GM18499 (cell line): Measurements from ENCODE around the gene CNOT6.

ENCODE experiments used
- ATAC-seq: cut with Tn5 transposase; IDR thresholded peaks from one replicate; pipeline ENCODE4 v1.9.1; 2021; ENCODE audit warnings: moderate number of reproducible peaks; ENCODE audit not compliant: insufficient read depth, unreplicated experiment

Gene CNOT6

DNA sequence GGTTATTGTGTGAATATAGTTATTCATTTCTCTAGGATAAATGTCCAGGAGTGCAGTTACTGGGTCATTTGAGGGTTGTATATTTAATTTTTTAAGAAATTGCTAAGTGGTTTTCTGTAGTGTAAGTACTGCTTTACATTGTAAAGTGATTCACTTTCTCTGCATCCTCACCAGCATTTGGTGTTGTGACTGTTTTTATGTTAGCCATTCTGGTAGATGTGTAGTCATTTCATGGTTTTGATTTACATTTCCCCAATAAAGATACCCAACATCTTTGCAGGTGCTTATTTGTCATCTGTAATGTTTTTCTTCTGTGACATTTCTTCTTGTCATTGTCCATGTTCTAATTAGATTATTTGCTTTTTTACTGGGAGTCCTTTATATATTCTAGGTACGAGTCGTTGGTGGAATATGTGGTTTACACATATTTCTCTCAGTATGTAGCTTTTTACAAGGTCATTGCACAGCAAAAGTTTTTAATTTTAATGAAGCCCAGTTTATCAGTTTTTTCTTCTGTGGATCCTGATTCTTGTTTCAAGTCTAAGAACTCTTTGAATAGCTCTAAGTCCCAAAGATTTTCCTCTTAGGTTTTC, 63.1 kb downstream of the CNOT6 start:
- no peak for ATAC-seq

DNA sequence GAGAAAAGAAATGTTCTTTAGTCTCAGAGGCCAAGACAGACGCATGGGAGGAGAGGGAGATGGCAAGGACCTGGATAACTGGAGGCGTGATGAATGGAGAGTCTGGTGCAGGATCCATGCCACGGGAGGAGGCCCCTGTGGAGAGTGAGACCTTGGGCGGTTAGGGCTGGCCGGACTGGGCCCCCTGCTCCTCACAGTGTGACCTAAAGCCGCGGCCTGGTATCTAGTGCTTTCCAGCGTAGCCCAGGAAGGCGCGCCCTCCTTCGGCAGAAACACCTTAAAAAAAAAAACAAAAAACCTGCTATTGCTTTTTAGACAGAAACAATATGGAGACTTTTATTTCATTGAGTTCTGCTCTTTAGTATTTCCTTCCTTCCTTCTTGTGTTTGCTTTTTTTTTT, 64.1 kb downstream of the CNOT6 start:
- no peak for ATAC-seq

DNA sequence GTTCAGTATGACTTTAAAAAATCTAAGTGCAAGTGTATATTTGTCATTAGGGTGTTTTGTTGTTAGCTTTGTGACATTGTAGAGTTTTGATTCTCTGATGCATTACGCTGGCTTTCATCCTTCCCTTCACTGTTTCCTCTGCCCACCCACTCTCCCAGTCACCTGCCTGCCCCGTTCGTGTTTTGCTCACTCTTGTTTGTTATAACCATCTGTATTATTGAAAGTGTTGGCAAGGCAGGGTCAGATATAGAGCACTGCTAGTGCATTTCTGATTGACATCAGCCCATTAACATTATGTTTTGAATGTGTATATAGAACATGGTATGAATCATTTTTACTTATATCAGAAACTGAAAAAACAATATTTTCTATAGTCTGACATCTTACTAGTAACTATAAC, 69.8 kb downstream of the CNOT6 start:
- no peak for ATAC-seq

DNA sequence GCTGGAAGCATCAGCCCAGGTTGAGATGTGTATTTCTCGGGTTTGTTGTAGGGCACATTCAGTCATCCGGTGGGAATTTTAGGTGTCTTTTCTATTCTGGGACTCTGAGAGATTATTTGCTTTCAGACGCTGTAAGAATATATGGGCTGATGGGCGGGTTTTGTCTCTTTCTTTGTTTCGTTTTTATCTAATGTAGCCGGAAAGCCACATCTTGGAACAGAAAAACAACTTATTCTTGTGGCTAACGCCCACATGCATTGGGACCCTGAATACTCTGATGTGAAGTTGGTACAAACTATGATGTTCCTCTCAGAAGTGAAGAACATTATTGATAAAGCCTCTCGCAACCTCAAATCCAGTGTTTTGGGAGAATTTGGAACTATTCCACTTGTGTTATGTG, 74.7 kb downstream of the CNOT6 start:
- ATAC-seq = no peak

DNA sequence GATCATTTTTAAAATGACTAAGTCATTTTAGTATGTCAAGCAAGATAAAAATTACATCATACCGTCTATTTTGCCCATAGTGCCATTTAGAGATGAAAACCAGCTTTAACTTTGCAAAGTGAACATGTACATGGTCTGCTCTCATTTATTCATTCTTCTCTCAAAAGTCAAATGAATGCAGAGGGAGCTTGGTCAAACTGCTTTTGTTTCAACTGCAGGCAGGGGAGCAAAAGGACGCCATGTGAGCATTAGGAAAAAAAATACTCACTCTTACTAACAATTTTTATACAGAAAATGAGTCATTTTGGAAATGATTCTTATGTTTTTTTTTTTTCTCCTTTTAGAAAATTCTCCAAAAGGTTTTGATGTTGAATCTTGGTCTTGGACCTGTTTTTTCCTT, 81.4 kb downstream of the CNOT6 start:
- no peak for ATAC-seq

DNA sequence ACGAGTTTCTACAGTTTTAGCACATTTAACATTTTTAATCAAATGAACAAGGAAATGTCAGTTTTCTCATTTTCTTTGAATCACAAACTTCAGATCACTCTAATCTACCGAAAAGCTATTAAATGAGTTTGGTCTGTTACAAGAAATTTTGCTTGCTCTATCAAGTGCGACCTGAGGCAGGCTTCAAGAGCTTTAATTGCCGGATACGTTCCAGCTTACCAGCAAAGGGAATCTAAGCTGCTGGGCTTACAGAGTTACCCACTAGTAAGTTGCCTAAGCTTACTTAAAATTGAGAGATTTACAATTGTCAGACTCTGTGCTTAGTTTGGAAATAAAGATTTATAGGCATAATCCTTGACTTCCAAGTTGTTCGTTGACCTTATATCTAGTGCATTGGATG, 86.5 kb downstream of the CNOT6 start:
- no peak for ATAC-seq

DNA sequence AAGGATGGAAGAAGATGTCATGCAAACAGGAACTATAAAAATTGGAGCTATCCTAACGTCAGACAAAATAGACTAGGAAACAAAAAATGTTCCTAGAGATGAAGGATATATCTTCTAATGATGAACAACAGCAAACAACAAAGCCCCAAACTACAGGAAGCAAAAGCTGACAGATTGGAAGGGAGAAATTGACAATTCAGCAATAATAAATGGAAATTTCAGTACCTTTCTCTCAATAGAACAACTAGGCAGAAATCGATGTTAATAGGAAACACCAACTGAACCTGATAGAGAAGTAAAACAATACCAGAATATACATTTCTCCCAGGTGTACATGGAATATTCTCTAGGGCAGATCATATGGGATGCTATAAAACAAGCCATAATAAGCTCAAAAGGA, 89.6 kb downstream of the CNOT6 start:
- no peak for ATAC-seq

DNA sequence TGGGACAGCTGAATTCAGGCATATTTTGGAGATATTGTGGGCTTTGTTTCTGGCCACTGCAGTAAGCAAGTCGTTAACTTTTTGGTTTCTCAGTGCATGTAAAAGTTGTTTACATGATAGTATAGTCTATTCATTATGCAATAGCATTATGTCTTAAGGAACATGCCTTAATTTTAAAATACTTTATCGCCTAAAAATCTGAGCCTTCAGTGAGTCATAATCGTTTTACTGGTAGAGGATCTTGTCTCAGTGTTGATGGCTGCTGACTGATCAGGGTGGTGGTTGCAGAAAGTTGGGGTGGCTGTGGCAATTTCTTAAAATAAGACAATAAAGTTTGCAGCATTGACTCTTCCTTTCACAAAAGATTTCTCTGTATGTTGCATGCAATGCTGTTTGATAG, 92.0 kb downstream of the CNOT6 start:
- no peak for ATAC-seq

DNA sequence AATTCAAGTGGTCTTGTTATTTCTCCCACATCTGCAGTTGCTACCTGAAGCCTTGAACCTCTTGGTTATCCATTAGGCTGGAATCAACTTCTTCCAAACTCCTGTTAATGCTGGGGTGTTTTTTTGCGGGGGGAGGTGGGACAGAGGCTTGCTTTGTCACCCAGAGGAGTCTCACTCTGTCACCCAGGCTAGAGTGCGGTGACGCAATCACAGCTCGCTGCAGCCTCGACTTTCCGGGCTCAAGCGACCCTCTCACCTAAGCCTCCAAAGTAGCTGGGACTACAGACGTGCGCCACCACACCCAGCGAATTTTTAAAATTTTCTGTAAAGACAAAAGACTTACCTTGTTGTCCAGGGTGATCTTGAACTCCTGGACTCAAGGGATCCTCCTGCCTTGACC, 92.7 kb downstream of the CNOT6 start:
- ATAC-seq = no peak

DNA sequence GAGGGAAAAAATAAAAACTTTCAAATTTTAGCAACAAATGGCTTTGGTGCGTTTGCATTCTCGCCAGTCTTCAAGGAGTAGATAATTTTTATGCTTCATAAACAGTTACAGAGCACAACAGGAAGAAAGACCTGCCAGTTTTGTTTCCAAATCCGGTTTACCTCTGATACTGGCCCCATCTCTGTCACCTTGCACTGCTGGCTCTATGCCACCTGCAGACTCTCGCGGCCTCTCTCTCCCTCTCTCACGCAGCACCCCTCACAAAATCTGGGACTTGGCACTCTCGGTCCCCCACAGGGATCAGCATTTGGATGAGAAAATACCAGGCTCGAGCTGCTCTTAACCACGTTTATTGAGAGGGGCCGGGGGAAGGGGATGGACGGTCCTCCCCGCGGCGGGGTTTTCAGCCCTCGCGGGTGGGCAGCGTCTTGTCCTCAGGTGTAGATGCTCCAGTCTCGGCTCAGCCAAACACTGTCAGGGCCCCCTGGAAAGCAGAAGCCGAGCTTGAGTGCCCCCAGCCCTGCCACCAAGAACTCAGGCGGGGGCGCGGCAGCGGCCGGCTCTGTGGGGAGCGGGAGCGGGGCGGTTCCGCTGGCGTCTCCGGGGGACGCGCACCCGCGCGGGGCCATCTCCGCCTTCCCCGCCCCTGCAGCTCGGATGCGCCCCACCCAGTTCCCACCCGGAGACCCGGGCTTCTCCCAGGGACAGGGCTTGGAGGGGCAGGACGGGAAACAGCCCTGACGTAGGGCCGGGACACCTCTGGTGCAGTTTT, 95.8 kb downstream of the CNOT6 start:
- no peak for ATAC-seq

DNA sequence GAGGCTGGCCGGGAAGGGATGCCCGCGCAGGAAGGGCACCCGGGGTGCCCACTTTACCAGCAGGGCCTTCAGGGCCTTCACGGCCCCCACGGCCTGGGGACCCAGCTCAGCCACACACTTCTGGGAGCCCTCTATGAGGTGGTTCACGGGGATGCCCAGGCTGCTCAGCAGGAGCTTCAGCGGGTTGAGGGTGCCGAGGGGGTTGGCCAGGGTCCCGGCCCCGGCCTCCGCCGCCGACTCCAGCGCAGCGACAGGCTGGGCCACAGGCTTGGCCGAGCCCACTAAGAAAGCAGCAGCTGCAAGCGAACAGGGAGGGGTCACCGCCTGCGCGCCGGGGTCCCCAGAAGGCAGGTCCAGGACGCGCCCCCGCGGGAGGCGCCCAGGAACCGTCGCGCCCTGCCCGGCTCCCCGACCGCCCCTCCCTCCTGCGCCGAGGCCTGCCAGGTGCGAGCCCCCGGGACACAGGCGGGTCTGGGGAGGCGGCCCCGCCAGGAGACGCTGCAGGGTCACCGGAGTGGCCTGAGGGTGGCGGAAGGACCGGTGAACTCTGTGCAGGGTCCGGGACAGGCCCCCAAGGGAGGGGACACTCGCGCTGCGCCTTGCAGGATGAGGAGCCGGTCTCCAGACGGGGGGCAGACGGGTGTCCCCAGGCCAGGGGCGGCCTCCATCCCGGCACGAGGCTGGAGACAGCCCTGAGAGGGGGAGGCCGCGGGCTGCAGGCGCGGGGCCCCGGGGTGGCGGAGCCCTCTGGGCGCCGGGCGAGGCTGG, 96.5 kb downstream of the CNOT6 start:
- ATAC-seq = no peak

DNA sequence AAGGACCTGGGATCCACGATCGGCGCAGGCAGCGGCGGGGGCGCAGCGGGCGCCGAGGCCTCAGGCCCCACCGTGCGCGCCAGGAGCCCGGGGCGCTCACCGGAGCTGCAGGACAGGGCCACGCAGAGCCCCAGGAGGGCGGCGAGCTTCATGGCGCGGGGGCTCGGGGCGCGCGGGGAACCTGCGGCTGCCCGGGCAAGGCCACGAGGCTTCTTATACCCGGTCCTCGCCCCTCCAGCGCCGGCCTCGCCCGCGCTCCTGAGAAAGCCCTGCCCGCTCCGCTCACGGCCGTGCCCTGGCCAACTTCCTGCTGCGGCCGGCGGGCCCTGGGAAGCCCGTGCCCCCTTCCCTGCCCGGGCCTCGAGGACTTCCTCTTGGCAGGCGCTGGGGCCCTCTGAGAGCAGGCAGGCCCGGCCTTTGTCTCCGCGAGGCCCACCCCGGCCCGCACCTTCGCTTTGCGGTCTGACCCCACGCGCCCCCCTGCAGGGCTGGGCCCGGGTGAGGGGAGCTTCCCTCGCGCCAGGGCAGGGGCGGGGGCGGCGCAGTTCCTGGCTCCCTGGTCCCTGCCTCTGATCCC, 97.2 kb downstream of the CNOT6 start, which contains the start of gene SCGB3A1:
Gene SCGB3A1 (minus strand): TSS at position 189 of the 577 bp plus-strand sequence. CDS start 37 bp downstream, at position 152.
- no peak for ATAC-seq

DNA sequence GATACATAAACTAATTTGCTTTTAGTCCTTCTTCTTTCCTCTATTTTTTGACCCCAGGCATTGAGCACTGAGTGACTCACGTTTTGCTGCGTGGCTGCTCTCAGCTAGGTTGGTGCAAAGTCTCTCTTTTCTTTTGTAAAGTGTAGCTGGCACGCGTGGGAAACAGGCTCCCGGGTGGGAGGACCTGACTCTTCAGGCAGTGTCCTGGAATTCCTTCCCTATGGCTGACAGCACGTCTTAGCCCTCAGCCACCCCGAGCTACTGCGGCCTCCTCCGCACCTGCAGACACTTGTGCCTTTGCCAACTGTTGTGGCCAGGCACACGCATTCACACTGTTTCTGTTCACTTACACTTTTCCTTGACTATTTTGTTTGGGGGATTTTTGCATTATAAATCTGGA, 98.0 kb downstream of the CNOT6 start:
- no peak for ATAC-seq

DNA sequence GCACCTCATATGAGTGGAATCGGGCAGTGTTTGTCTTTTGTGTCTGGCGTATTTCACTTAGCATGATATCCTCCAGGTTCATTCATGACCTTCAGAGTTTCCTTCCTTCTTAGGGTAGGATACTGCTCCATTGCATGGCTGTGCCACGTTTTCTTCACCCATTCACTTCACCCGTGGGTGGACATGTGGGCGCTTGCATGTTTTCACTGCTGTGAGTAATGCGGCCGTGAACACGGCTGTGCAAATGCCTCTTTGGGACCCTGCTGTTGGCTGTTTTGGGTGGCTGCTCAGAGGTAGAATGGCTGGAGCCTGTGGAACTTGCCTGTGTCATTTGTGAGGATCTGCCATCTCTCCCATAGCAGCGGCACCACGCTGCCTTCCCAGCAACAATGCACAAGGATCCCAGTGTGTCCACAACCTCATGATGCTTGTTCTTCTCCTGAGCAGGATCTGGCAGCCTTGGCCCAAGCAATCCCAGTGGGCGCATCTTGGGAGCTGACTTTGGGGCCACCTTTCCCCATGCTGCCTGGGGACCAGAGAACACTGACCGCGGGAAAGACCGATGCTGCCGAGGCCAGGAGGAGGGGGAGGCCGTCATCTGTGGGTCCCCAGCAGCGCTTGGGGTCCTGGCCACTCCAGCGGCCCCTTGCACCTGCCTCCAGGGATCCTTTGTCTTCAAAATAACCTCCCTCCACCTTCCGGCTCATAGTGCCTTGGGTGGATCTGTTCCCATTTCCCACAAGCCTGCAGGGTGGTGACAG, 99.4 kb downstream of the CNOT6 start:
- no peak for ATAC-seq

DNA sequence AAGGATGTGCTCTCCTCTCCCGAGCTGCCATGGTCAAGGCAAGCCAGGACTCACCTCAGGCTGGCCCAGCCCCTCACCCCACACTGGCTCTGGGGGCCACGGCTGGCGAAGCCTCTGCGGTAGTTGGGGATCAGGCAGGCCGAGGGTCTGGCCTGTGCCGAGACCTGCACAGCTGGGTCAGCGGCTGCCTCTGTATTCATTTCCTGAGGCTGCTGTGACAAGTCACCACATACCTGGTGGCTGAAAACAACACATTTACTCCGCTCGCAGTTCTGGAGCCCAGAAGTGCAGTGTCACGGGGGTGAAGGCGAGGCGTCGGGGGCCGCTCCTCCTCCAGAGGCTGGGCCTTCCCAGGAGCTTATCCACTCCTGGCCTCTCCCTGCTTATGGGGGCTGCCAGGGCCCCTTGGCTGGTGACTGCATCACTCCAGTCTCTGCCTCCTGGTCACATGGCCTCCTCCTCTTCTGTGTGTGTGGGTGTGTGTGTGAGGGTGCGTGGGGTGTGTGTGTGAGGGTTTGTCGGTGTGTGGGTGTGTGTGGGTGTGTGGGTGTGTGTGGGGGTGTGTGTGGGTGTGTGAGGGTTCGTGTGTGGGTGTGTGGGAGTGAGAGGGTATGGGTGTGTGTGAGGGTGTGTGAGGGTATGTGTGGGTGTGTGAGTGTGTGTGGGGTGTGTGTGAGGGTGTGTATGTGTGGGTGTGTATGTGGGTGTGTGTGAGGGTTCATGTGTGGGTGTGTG, 100.3 kb downstream of the CNOT6 start:
- no peak for ATAC-seq

DNA sequence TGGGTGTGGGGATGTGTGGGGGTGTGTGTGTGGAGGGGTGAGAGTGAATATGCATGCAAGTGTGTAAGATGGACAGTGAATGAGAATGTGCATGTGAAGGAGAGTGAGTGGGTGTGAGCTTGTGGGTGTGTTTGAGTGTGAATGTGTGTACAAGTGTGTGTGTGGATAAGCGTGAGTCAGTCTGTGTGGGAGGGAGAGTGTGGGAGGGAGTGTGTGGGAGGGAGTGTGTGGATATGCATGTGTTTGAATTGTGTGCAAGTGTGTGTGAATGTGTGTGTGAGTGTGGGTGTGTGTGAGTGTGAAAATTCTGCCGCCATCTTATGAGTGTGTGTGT, 100.8 kb downstream of the CNOT6 start:
- ATAC-seq = no peak

DNA sequence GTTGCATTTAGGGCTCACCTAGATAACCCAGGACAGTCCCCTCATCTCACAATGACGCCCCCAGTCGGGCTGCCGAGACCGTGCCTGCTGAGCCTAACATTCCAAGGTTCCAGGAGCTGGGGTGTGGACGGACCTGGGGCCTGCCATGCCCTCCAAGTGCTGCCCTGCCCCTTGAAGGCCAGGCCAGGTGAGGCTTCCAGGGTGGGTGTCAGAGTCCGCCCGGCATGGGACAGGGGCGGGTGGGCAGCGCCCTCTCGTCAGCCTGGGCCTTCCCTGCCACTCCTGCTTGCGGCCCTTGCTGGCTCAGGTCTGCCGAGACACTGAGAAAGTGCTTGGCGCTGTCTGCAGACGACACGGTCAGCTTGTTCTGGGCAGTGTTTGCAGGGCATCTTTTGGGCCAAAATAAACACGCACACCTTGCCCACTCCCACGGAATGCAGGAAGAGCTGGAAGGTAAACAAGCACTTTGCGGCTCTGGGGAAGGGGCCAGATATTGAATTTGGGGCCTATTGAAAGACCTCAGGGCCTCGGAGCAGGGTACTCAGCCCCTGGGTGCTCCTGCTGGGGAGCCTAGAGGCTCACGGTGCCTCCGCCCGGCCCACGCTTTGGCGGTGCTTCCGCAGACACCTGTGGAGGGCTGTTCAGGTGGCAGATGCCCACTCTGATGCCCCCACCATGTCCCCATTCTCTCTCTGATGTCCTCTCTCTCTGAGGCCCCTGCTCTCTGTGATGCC, 101.4 kb downstream of the CNOT6 start:
- ATAC-seq = no peak

DNA sequence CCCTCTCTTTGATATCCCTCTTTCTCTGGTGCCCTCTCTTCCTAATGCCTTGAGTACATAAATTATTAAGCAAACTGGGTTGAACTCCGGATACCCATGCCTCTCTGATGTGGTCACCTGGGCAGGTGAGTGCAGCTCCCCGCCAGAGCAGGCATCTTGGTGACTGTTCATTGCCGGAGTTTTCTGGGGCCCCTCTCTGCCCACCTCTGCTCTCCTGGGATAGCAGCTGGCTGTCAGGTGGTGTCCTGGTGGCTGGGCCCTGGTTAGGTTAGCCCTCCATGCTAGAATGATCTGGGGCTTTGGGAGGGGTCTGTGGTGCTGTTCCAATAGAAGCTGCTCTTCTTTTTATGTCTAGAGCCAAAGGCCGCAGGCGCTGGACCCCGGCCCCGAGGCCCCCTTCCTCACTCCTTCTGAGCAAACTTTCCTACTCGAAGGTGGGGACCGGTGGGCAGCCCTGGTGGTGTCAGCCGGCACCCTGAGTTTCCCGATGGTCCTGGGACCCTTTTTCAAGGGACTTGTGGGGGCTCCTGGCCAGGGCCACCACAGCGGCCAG, 102.0 kb downstream of the CNOT6 start:
- no peak for ATAC-seq

DNA sequence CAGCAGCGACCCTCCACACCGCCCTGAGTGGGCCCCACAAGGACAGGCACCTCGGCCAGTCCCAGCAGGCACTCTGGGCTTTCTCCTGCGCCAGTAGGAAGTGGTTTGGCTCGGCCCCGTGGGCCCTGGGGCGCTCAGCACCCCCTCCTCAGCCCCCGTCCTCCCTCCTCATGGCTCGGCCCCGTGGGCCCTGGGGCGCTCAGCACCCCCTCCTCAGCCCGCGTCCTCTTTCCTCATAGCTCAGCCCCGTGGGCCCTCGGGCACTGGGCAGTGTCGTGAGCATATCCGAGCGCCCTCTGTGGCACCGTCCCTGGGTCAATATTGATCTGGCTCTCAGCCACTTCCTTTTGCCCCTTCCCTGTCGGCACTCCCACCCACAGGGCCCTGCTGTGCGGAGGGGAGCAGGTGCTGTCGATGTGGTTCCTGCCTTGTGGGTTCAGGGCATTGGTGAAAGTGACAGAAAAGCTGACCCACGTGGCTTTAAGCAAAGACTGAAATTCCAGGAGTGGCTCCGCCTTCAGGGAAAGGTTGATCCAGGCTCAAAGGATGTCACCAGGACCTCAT, 102.6 kb downstream of the CNOT6 start:
- no peak for ATAC-seq
